H7 (cell line): ENCODE measurements around the gene OSBPL10. TPM values are rescaled to one million over a fixed set of nuclear protein-coding genes. Genes with fewer than 3 reads are reported as not detected.
"Not testable (repeated sequence)": the region's sequence is repeated elsewhere in the genome, so short reads cannot be mapped to it uniquely, and the experiment has no call there.

ENCODE experiments used
- DNase-seq: peaks from one replicate; pipeline ENCODE4 v3.0.0; 2012
- H3K27me3 ChIP-seq: 2 replicates; pipeline ENCODE4 v1.6.0; 2011; ENCODE audit warnings: mild to moderate bottlenecking, low read length; ENCODE audit not compliant: control insufficient read depth, insufficient read depth
- H3K36me3 ChIP-seq: replicated peaks from 2 replicates; pipeline ENCODE4 v1.5.1; 2011; ENCODE audit warnings: low read length; ENCODE audit not compliant: control insufficient read depth, insufficient read depth
- H3K4me3 ChIP-seq: 2 replicates; pipeline ENCODE4 v1.5.1; 2011; ENCODE audit warnings: low read depth, mild to moderate bottlenecking, control low read depth, low read length, moderate library complexity; ENCODE audit not compliant: insufficient read depth
- total RNA-seq: library from RNA; depleted of rRNA; stranded (reverse); fragments of >200 nt; shearing (Covaris generic); gene quantifications from 2 replicates; pipeline ENCODE4 v1.2.3, GENCODE V29; 2014; rRNA removed

OSBPL10 gene
- total RNA-seq = 24.1 and 29.9 TPM in 2 replicates

- peak within 1 kb of the TSS; percentile 89 for H3K4me3 ChIP-seq
- H3K36me3 ChIP-seq = peaks cover 8% of the 10 kb centered on the region
- peak; percentile 89 for DNase-seq
- peaks cover 3% of the 10 kb centered on the region for H3K27me3 ChIP-seq
These were observed at the start of gene OSBPL10, which contains the start of gene ZNF860 for GRCh38 chr3:31981206-31982181. Gene OSBPL10, minus strand, starts transcription at chr3:31981262. Its CDS starts 83 bp downstream, at chr3:31981179. Gene ZNF860, plus strand, starts transcription at chr3:31981750. Its CDS starts 7,330 bp downstream, at chr3:31989080.

GRCh38 chr3:32026593-32026992 is 45.5 kb upstream of the OSBPL10 start:
- DNase-seq = no peak
- H3K27me3 ChIP-seq = no peaks in the 10 kb centered on the region

GRCh38 chr3:32022947-32023346 is 41.9 kb upstream of the OSBPL10 start:
- Histone ChIP-seq H3K27me3 (no peaks in the 10 kb centered on the region), H3K4me3 (no peak overlapping the region), H3K36me3 (no peaks in the 10 kb centered on the region)
- no peak for DNase-seq

More at GRCh38 chr3:32026593-32026992, 45.5 kb upstream of the OSBPL10 start:
- no peak overlapping the region for H3K4me3 ChIP-seq
- H3K36me3 ChIP-seq = no peaks in the 10 kb centered on the region

GRCh38 chr3:32021748-32022147 is 40.7 kb upstream of the OSBPL10 start:
- DNase-seq = no peak
- H3K4me3 ChIP-seq = no peak overlapping the region
- no peaks in the 10 kb centered on the region for H3K27me3 ChIP-seq
- no peaks in the 10 kb centered on the region for H3K36me3 ChIP-seq

- no peaks in the 10 kb centered on the region for H3K36me3 ChIP-seq
These were observed 40.1 kb upstream of the OSBPL10 start for GRCh38 chr3:32021155-32021554.

GRCh38 chr3:32018757-32019564 is 37.9 kb upstream of the OSBPL10 start:
- no peaks in the 10 kb centered on the region for H3K27me3 ChIP-seq
- DNase-seq = peak; percentile 60
- no peak overlapping the region for H3K4me3 ChIP-seq
- no peaks in the 10 kb centered on the region for H3K36me3 ChIP-seq

More at GRCh38 chr3:32021155-32021554, 40.1 kb upstream of the OSBPL10 start:
- Histone ChIP-seq H3K4me3 (no peak overlapping the region), H3K27me3 (no peaks in the 10 kb centered on the region)
- DNase-seq = no peak

GRCh38 chr3:32017286-32017685 is 36.2 kb upstream of the OSBPL10 start:
- Histone ChIP-seq H3K27me3 (no peaks in the 10 kb centered on the region), H3K4me3 (no peak overlapping the region), H3K36me3 (no peaks in the 10 kb centered on the region)
- no peak for DNase-seq

GRCh38 chr3:32015638-32016037 is 34.6 kb upstream of the OSBPL10 start:
- H3K27me3 ChIP-seq, H3K36me3 ChIP-seq, H3K4me3 ChIP-seq, DNase-seq: not testable (repeated sequence)

- DNase-seq, H3K4me3 ChIP-seq, H3K27me3 ChIP-seq, H3K36me3 ChIP-seq: not testable (repeated sequence)
These were observed 29.6 kb upstream of the OSBPL10 start for GRCh38 chr3:32010699-32011098.

- H3K27me3 ChIP-seq = no peaks in the 10 kb centered on the region
These were observed 28.9 kb upstream of the OSBPL10 start for GRCh38 chr3:32009957-32010356.

GRCh38 chr3:32009101-32009500 is 28.0 kb upstream of the OSBPL10 start:
- Histone ChIP-seq H3K27me3 (no peaks in the 10 kb centered on the region), H3K4me3 (no peak overlapping the region), H3K36me3 (no peaks in the 10 kb centered on the region)
- DNase-seq = no peak

More at GRCh38 chr3:32009957-32010356, 28.9 kb upstream of the OSBPL10 start:
- DNase-seq = no peak
- Histone ChIP-seq H3K4me3 (no peak overlapping the region), H3K36me3 (no peaks in the 10 kb centered on the region)

- no peaks in the 10 kb centered on the region for H3K27me3 ChIP-seq
- no peak for DNase-seq
- no peaks in the 10 kb centered on the region for H3K36me3 ChIP-seq
- H3K4me3 ChIP-seq = no peak overlapping the region
These were observed 23.2 kb upstream of the OSBPL10 start for GRCh38 chr3:32004113-32004765.

- no peaks in the 10 kb centered on the region for H3K27me3 ChIP-seq
- no peaks in the 10 kb centered on the region for H3K36me3 ChIP-seq
- no peak for DNase-seq
- H3K4me3 ChIP-seq = no peak overlapping the region
These were observed 22.3 kb upstream of the OSBPL10 start for GRCh38 chr3:32003380-32003779.
